ENCODE data around the gene BACH1.

BACH1 gene

DNA sequence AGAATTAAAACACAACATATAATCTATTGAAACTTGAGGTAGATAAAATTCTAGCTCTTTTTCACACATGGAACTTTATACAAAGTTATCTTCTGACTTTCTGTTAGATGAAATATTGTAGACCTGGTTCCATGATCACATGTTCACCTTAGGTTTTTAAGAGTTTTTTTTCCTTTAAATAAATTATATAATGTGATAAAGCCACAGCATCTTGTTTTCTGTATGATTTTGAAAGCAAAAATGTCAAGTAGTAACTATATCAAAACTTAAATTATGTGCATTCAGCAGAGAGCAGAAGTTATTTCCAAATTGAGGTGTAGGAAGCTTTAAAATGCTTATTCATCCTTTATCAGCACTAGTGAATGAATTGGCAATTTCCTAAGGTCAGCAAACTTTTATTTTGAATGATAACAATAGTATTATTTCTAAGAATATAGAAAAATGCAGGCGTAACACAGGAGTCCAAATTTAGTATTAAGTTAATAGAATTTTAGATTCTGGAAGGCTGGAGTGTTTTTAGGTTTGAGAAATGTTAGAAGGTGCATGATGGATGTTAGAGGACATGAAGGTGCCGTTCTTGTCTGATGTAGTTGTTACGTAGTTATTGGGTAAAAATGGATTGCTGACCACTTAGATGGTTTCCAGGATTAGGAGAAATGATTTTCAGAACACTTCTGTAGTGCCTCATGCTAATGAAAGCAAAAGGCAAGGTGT, 17.5 kb downstream of the BACH1 start:
- no peak for DNase-seq

DNA sequence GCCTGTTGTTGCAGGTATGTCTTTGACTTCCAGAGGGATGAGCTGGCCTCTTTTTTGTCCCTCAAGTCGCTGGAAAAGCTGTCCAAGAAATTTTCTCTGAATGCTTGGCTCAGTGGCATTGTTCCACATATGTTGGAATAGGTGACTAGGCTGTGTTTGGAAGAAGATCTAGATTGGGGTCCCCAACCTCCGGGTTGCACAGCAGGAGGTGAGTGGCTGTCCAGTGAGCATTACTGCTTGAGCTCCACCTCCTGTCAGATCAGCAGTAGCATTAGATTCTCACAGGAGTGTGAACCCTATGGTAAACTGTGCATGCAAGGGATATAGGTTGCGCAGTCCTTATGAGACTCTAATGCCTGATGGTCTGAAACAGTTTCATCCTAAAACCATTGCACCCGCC, 18.1 kb downstream of the BACH1 start:
- no peak for DNase-seq

DNA sequence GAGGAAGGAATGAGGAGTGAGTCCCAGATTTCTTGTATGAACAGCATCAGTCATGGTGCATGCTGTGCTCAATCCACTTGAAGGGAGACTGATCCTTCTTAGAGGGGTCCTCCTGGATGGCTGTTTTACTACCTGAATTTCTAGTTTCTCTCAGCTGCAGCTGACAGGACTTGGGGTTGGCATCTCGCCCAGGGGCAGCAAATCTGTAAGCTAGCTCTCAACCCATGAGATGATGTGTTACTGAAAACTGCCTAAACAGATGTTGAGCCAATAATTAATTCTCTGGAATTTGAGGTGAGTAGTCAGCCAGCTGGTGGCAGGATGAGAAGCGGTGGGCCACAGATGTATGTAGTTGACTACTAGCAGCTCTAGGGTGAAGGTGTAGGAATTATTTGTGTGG, 19.6 kb downstream of the BACH1 start:
- DNase-seq = no peak

DNA sequence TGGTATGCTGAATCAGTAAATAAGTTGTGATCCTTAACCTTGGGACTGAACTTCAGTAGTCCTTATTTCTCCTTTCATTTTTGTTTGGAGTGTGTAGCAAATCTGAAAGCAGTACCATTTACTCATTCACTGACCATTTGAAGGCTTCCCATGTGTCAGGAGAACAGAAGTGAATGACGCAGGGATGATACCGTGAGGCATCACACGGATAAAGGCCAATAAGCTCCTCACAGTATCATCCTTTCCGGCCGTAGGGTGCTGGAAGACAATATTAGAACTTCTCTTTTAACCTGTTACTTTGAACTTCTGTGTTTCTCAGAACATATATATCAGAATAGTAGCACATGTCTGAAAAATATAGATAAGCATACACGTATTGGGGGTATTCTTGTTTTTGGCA, 21.3 kb downstream of the BACH1 start:
- no peak for DNase-seq

DNA sequence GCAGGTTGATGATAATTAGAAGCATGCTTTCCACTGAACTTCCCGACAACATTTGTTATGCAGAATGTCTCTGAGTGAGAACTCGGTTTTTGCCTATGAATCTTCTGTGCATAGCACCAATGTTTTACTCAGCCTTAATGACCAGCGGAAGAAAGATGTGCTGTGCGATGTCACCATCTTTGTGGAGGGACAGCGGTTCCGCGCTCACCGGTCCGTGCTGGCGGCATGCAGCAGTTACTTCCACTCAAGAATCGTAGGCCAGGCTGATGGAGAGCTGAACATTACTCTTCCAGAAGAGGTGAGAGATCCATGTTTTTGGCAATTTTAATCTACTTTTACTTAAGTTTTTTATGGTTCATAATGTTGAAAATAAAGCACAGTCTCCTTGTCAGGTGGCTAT, 22.5 kb downstream of the BACH1 start:
- DNase-seq = no peak

DNA sequence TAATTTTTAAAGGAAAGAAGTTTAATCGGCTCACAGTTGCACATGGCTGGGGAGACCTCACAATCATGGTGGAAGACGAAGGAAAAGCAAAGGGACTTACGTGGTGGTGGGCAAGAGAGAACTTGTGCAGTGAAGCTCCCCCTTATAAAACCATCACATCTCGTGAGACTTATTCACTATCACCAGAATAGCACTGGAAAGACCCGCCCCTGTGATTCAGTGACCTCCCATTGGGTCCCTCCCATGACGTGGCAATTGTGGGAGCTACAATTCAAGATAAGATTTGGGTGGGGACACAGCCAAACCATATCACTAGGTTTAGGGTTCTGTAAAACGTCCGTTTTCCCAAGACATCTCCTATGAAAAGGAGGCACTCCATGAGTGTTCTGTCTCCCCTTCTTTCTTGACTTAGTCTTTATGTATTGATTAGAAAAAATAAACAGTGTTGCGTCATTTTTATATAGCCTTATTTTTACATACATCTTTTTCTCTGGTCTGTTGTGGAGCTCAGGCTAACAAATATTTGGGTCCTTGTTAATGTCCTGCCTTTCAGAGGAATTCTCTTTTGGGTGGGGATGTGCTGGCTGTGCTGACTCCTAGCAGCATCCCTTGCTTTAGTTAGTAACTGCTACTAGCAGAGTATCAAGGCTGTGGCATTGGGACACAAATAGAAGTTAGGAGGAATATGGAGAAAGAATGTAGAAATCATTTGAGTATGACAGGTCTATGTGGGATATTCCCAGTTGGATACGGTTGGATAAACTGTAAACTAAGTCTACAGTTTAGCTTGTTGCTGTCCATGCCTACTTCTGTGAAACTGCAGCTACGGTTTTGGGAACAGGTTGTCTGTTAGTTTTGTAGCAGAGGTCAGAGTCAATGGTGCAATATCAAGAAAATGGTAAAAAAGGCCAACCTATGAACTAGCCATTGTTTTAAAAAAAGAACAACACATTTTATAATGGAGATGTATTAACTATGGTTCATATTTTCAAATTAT, 23.5 kb downstream of the BACH1 start:
- no peak for DNase-seq

DNA sequence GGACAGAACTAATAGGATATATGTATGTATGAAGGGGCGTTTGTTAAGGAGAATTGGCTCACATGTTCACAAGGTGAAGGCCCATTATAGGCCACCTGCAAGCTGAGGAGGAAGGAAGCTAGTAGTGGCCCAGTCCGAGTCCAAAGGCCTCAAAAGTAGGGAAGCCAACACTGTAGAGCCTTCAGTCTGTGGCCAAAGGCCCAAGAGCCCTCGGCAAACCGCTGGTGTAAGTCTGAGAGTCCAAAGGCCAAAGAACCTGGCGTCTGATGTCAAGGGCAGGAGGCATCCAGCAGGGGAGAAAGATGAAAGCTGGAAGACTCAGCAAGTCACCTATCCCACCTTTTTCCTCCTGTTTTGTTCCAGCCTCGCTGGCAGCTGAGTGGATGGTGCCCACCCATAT, 24.5 kb downstream of the BACH1 start:
- DNase-seq = no peak

DNA sequence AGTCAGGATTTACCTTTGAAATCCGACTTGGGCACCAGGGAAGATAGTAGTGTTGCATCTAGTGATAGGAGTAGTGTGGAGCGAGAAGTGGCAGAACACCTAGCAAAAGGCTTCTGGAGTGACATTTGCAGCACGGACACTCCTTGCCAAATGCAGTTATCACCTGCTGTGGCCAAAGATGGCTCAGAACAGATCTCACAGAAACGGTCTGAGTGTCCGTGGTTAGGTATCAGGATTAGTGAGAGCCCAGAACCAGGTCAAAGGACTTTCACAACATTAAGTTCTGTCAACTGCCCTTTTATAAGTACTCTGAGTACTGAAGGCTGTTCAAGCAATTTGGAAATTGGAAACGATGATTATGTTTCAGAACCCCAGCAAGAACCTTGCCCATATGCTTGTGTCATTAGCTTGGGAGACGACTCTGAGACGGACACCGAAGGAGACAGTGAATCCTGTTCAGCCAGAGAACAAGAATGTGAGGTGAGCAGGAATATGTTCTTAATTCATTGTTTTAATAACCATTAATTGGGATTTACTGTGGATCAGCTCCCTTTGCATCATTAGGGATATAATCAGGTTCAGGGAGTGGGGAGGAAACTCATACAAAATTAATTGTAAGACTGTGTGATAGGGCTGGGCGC, 28.3 kb downstream of the BACH1 start:
- no peak for DNase-seq

DNA sequence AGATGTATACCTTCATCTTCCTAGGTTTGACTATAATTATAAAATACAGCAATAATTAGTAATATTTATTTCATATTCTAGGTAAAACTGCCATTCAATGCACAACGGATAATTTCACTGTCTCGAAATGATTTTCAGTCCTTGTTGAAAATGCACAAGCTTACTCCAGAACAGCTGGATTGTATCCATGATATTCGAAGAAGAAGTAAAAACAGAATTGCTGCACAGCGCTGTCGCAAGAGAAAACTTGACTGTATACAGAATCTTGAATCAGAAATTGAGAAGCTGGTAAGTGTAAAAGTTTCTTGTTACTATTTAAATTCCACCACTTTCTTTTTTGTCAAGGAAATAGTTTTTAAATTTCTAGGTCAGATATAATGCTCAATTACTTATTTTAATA, 30.7 kb downstream of the BACH1 start:
- DNase-seq = no peak

DNA sequence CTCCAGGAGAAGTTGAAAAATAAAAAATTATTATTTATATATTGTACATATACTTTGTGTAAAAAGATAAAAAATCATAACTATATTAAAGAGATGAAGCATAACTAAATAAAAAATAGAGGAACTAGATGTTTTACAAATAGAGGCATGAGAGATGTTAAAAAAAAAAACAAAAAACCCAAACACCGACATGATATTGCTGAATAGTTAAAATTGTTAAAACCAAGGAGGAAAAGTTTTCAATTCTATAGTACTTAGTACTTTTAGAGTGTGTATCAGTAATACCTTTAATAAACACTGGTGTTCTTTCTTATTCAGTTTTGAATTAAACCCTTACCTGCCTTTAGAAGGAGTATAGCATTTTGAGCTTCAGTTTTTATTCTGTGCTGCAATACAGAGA, 32.1 kb downstream of the BACH1 start:
- DNase-seq = no peak

DNA sequence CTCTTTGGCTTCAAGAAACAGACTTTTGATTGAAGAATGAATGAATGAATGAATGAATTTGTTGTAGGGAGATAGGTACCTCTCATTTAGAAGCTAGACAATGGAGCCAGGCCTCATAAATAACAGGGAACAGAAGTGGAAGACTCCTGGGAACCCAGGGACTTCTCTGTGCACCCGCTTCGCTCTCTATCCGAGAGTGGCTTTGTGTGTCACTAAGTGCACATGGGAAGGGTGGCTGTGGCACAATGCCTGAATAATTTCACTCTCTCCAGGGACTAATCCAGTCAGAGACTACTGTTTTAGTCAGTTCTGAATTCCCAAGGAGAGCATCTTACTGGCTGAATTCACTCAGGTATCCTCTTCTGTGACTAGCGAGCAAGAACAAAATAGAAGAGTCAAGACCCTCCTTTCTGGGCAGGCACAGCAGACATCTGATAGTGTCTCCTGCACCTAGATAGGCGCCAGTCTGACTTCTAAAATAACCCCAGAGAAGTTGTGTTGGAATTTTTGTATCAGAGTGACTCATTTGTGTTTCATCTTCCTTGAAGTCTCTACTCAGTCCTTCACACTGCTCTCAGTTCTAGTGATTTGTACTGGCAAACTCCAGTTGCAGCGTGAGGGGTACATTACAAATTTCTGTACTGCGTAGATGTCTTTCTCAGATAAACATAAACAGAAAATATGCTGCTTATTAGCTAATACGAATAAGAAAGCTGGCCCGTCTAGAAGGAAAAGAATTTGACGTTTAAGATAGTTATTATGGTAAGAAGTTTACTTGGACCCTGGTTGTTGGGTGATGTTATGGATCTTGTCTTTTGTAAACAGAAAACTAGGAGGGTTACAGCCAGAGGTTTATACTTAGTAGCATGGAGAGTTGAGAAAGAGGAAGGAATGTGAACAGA, 34.0 kb downstream of the BACH1 start:
- DNase-seq = no peak

DNA sequence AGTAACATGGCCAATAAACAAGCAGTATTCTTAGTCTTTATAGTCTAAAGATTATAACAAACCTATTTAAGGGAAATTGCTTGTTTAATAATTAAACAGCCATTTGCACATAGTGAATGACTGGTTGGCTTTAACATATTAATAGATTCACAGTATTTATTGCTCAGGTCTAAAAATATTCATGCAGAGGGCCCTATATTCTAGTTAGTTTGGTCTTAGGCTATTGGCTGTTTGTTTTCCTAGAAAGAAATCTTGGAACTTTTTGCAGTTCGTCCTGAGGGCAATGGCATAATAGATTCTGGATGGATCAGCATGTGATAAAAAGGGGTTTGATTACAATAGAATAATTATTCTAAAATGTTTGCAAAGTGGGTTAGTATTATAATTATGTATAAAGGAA, 34.7 kb downstream of the BACH1 start:
- no peak for DNase-seq

DNA sequence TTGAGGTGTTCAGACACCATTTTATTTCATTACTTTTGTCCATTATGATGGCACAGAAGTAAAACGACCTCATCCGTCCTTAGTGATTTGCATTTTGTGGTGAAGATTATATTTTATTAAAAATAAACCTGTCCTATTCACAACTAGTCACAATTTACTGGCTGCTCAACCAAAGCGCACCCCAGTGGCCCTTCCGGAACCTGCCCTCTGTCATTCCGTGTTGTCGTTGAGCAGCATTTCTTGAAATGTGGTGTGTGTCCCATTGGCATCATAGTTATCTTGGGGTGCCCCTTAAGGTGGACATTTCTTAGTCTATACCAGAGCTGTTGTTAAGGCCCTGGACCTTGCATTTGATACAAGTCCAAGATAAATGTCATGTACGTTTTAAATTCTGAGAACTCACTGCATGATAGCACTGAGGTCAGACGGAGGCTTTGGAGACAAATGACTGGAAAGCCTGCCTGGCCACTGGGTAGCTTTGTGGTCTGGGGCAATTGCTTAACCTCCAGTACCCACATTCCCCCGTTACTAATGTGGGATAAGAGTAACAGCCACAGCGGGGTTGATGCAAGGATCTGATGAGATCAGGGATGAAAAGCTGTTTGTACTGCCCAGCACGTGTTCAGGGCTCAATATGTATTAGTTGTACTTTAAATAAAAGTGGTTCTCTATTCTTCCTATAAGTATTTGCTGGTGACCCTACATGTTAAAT, 36.2 kb downstream of the BACH1 start:
- no peak for DNase-seq

DNA sequence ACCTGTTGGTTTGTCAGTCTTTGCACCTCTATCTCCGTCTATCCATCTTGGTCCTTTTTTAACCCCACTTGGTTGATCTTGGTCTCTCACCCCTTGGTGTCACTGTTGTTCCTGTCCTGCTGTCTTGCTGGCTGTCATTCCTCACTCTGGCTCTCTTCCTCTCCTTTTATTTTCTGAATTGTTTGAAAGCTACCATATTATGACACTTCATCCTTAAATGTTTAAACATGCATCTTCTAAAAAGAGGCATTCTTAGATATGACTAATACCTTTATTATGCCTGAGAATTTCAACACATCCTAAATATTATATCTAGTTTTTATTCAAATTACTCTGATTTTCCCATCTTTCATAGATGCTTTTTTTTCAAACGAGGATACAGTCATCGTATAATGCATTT, 37.0 kb downstream of the BACH1 start:
- DNase-seq = no peak

DNA sequence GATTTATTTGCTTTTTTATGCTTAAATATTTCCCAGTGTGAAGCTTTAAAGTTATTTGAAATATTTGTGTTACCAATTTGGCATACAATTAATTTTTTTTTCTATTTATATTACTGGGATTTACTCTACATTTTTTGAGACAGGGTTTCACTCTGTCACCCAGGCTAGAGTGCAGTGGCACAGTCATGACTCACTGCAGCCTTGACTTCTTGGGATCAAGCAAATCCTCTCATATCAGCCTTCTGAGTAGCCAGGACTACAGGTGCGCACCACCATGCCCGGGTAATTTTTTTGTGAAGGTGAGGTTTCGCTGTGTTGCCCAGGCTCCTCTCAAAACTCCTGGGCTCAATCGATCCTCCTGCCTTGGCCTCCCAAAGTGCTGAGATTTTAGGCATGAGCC, 39.5 kb downstream of the BACH1 start:
- no peak for DNase-seq

DNA sequence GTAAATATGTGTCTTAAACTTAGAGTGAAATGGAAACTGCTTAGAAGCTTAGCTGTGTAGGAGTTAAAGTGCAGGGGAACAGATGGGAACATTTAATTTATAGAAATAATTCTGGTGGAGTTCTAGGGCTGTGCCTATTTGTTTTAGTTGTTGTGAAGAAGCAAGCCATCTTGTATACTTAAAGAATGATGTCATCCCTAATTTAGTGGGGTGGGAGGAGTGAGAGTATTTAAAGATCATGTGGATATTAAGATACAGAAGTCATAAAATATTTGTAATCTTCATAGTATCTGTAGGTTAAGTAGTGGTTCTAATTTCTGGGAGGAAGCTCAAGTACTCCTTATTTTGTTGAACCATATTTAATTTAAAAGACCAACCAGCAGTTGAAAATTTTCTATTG, 41.5 kb downstream of the BACH1 start:
- no peak for DNase-seq

DNA sequence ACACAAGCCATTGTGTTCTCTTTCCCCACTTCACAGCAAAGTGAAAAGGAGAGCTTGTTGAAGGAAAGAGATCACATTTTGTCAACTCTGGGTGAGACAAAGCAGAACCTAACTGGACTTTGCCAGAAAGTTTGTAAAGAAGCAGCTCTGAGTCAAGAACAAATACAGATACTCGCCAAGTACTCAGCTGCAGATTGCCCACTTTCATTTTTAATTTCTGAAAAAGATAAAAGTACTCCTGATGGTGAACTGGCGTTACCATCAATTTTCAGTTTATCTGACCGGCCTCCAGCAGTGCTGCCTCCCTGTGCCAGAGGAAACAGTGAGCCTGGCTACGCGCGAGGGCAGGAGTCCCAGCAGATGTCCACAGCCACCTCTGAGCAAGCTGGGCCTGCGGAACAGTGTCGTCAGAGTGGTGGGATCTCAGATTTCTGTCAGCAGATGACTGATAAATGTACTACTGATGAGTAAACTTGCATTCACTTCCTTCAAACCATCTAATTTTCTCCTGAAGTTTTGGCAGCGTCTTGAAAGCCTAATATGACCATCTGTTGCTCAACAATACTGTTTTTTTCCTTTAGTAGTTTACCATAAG, 43.7 kb downstream of the BACH1 start:
- DNase-seq = no peak

DNA sequence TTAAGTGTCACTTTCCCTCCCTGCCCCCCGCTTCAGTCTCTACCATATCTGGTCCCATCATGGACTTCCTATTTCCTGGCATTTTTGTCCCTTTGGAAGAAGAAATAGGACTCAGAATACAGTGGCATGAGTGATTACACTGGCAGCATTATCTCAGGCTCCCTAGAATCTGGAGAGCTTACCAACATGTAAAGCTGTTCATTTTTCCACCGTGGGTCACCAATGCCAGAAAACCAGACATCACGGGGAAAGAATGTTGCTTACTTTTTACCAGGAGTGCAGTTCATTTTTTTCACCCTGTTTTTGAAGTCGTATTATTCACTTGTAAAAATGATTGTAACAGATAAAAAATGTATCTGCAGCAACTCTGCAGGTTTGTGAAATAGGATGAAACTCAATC, 44.8 kb downstream of the BACH1 start:
- DNase-seq = no peak

DNA sequence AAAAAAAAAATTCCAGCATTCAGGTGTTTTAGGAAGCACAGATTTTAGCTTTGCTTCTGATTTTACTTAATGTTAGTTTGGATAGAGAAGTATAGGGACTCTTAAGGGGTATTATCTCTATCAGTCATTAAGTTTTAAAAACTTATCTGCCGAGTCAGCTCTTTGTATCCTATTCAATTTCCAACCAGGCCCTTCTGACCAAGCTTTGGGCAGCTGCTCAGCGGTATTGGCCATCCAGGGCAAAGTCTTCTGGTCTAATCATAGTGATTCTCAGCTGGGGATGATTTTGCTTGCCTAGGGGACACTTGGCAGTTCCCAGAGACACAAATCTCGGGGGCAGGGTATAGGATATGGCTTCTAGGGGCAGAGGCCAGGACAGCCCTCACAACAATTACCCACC, 47.6 kb downstream of the BACH1 start:
- no peak for DNase-seq

DNA sequence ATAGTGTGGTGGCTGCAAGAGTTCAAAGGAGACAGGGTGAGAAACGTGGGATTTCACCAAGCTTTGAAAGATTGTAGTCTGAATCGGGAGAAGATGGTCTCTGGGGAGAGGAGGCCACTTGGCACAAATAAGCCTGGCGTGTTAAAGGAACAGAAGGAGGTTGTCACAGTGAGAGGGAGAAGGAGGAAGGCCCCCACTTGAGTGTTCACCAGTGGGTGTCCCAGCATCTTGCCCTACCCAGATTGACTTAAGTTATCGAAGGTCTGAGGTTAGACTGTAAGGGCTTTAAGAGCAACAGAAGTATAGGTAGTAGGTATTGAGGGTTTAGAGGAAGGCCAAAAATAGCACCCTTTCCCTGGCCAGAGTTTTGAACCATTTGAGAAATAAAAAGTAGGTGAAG, 48.0 kb downstream of the BACH1 start:
- DNase-seq = no peak

DNA sequence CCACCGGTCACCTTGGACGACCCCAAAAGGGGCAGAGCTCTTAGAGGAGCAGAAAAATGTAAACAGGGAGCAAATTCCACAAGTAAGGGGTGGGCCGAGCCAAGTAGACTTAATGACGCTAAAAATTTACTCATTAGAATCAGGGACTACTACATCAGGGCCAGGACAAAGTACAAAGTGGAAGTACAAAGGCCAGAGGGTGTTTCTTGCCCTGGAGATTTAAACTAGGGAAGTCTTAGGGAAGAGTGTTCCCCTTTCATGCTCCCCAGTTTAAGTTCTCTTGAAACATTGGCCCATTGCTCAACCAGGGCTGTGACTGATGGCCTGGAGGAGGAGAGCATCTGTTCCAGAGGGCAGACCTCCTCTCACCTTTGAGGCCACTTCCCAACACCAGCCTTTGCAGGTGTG, 48.6 kb downstream of the BACH1 start:
- DNase-seq = no peak

DNA sequence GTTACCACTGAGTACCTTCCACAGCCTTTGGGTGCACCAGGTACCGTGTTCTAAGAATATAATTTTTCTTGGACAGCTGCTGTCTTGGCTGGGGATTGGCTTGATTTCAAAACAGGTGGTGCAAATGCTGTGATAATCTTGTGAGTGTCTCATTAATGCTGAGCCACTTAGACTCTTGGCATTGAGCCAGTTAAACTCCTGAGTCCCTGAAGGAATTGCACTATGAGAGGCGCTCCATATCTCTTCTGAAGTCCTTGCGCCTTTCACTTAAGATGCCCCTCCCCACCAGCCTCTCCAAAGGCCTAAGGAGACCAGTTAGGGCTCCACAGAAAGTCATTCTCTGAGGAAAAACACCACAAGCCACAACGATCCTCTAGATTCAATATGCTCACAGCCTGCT, 51.0 kb downstream of the BACH1 start:
- no peak for DNase-seq
